ENCODE results near the gene MORN5. TPM values are rescaled to one million over a fixed set of nuclear protein-coding genes. Genes with fewer than 3 reads are reported as not detected.

MORN5 gene
- total RNA-seq, 4 donors from 2014 or later: not detected

DNA sequence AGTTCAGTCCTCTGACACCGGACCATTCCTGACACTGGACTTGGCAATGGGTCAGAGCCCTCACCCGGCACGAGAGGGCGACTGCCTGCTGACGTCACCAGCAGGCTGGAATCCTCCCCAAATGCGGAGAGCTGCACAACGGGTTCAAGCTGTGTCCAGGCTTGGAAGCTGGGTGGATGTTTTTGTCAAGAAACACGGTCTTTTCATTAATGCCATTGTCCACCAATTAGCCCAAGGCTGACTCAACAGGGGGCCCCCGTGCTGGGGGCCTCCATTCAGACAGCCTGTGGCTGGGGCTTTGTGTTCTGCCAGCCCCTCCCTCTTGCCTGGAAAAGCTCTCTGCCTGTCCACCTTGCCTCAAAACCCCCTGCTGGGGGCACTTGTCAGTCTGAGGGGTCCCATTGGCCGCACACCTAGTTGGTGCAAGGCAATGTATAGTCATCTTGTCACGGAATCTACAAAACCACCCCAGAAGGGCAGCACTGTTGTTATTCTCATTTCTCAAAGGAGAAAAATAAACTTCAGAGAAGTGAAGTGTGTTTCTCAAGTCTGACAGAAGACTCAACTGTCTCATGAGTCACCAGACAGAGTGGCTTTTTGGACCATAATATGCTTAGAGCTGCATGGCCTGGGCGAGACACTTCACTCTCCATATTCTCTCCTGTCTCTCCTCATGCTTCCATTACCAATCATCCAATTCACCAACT lies 24.7 kb upstream of the MORN5 start:
- H3K4me3 ChIP-seq (ENCODE audit: low read depth, poor library complexity, severe bottlenecking): no peak overlapping the region
- TF ChIP-seq, protein P1, sequence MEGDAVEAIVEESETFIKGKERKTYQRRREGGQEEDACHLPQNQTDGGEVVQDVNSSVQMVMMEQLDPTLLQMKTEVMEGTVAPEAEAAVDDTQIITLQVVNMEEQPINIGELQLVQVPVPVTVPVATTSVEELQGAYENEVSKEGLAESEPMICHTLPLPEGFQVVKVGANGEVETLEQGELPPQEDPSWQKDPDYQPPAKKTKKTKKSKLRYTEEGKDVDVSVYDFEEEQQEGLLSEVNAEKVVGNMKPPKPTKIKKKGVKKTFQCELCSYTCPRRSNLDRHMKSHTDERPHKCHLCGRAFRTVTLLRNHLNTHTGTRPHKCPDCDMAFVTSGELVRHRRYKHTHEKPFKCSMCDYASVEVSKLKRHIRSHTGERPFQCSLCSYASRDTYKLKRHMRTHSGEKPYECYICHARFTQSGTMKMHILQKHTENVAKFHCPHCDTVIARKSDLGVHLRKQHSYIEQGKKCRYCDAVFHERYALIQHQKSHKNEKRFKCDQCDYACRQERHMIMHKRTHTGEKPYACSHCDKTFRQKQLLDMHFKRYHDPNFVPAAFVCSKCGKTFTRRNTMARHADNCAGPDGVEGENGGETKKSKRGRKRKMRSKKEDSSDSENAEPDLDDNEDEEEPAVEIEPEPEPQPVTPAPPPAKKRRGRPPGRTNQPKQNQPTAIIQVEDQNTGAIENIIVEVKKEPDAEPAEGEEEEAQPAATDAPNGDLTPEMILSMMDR (IDR thresholded peaks at IDR 0.05): no peak
- no peak for TF ChIP-seq POLR2A (IDR thresholded peaks at IDR 0.05)
- intact Hi-C loops (cut with DNase I; ENCODE audit: low total_unique reads): loop anchor here (10.0 kb wide), 1 partner anchor 310 kb away; no protein-coding TSS in a partner anchor
- WGBS, 2 donors: 59 to 62% methylated on average over 12 of the region's 12 CpGs
- DNase-seq (ENCODE audit: low spot score in 2 of 2): peak in 1 of 2 donors; percentile 61

DNA sequence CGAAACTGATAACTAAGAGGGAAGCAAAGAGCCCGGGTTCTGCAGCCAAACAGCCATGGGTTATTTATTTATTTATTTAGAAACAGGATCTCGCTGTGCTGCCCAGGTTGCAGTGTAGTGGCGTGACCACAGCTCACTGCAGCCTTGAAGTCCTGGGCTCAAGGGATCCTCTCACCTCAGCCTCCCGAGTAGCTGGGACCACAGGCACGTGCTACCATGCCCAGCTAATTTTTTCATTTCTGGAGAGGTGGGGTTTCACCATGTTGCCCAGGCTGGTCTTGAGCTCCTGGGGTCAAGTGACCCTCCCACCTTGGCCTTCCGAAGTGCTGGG lies 24.2 kb upstream of the MORN5 start:
- TF ChIP-seq, protein P1 (IDR thresholded peaks at IDR 0.05): no peak
- TF ChIP-seq POLR2A (IDR thresholded peaks at IDR 0.05): no peak
- peak in 1 of 2 donors; percentile 45 for DNase-seq (ENCODE audit: low spot score in 2 of 2)
- WGBS, 2 donors: 89% methylated on average over 7 of the region's 7 CpGs
- no peak overlapping the region for H3K4me3 ChIP-seq (ENCODE audit: low read depth, poor library complexity, severe bottlenecking)
- intact Hi-C loops (cut with DNase I; ENCODE audit: low total_unique reads): loop anchor here (10.0 kb wide), 1 partner anchor 309 kb away; no protein-coding TSS in a partner anchor

DNA sequence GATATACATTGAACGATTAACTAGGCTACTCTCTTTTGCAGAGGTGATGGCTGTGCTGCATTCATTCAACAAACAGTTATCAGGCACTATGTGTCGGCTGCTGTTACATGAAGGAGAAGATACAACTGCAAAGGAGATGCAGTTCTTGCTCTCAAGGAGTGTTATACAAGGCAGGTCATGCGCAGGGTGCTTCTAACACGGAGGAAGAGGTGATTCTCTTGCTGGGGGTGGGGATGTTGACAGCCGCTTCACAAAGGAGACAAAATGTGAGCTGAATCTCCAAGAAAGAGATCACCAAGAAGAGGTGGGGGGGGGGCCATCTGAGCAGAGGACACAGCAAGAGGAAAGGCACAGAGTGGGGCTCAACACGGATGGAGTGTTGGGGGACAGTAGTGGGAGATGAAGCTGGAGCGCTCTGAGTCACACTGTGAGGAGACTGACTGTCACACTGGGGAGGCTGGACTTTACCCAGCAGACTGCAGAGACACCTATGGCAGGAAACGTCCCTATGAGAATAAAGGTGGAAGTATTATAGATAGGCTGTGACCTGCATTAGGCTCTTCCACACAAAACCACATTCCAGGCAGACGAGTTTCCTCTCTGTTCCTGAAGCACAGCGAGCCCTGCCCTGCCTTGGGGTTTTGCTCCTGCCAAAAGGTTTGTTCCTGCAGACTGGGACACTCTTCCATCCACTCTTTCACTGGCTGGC lies 21.0 kb upstream of the MORN5 start:
- TF ChIP-seq, protein P1 (IDR thresholded peaks at IDR 0.05): no peak
- TF ChIP-seq POLR2A (IDR thresholded peaks at IDR 0.05): no peak
- H3K4me3 ChIP-seq (ENCODE audit: low read depth, poor library complexity, severe bottlenecking): no peak overlapping the region
- 65 to 68% methylated on average over 10 of the region's 10 CpGs for WGBS, 2 donors
- intact Hi-C loops (cut with DNase I; ENCODE audit: low total_unique reads): loop anchor here (10.0 kb wide), 1 partner anchor 306 kb away; no protein-coding TSS in a partner anchor
- DNase-seq (ENCODE audit: low spot score in 2 of 2): no peak

DNA sequence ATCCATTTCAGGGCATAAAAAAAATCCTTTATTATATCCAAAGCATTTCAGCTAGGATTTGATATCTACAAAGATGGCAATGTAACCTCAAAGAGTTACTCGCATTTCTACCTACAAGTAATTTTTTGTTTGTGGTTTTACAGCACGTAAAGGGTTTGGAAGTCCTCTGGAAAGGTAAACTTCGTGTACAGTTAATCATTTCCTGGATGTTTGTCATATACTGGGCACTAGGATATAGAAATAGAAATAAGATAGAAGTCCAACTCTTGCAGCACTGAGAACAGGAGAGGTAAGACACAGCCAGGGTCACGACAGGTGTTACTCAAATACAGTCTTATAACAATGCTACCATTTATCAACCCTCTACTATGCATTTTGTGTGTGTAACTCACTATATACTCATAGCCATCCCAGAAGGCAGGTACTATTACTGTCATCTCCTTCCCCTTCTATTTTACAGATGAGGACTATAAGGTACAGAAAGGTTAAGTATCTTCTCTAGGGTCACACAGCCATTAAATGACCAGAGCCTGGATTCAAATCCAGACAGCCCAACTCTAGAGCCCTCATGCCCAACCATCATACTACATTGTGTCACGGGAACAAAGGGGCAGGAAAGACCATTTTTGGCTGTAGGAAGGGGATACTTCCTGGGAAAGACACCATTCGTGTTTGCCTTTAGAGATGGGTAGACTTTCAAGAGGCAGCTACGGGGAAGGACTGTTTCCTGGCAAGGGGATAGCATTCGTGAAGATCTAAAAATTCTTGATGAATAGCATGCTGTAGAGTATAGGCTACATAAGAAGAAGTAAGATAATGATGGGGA lies 19.1 kb upstream of the MORN5 start:
- TF ChIP-seq, protein P1 (IDR thresholded peaks at IDR 0.05): no peak
- no peak for TF ChIP-seq POLR2A (IDR thresholded peaks at IDR 0.05)
- DNase-seq (ENCODE audit: low spot score in 2 of 2): no peak
- no peak overlapping the region for H3K4me3 ChIP-seq (ENCODE audit: low read depth, poor library complexity, severe bottlenecking)
- intact Hi-C loops (cut with DNase I; ENCODE audit: low total_unique reads): no loop called here
- 83 to 88% methylated on average over 8 of the region's 8 CpGs for WGBS, 2 donors

DNA sequence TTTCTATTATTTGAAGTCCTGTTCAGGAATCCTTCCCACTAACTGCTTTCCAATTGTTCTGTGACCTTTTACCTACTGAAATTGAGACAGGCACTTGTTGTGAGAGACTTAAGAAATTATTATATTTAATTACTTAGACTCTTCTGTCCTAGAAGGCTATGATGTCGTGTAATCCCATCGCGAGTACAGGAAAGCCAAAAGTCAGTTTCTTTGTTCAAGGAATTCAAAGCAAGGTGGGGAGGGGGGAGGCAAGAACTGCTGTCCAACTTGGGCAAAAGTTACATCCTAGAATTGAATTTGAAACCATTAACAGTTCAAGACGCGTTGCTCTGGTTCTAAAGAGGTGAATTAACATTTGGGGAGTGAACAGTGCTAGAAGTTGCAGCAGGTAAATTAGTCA lies 18.0 kb upstream of the MORN5 start:
- 71 to 86% methylated on average over 5 of the region's 5 CpGs for WGBS, 2 donors
- TF ChIP-seq, protein P1 (IDR thresholded peaks at IDR 0.05): no peak
- no peak for TF ChIP-seq POLR2A (IDR thresholded peaks at IDR 0.05)
- no peak overlapping the region for H3K4me3 ChIP-seq (ENCODE audit: low read depth, poor library complexity, severe bottlenecking)
- no peak for DNase-seq (ENCODE audit: low spot score in 2 of 2)
- intact Hi-C loops (cut with DNase I; ENCODE audit: low total_unique reads): no loop called here

Measured in lower leg skin (tissue), 4 donors.